NCI-H2171 treated with DMSO at 0.1 percent for 48 hours (cell line): Measurements from ENCODE around the gene TMEM208.

Experiments used
- DNase-seq: peaks from one replicate; lab custom pipeline; 2025; lab: John Stamatoyannopoulos, UW

The TMEM208 gene

GRCh38 chr16:67277999-67278772 lies 51.3 kb downstream of the TMEM208 start:
- no peak for DNase-seq
